Measurements from ENCODE around the gene SPATA32.

Gene SPATA32

DNA sequence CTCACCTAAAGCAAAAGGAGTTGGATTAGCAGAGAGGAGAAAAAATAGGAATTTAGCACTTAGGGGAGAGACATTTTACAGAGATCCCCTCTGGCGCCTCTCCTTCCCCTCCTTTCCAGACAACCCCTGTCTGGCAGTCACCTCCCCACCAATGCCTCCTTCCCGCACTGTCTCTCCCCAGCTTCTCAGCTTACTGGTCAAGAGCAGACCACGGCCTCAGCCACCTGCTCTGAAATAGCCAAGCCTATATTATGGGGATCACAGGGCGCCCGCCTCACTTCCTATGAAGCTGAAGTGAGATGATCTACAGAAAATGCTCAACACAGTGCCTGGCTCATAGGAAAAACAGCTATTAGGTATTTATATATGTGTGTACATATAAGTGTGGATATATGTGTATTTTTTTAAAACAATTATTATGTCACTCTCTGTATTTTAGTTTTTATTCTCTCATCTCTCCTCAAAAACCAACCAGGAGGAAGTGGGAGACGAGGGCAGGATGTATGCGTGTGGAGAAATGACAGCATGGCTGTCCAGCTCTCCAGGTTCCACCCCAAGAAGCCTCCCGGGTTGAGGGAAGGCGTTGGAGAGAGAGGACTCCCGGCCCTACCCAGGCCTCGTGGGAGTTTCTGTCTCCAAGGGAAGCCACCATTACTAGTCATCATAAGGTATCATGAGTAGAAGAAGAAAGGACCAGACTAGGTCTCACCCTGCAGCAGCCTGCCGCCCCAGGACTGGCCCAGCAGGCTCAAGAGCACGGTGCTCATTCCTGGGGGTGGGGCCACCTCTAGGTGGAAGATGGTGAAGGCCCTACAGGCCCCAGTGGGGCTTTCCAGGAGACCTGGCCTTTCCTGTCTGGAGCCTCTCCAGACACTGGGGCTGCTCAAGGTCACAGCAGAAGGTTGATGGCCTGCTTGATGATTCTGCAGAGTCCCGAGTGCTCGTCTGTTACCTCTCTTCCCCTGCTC is 27.7 kb upstream of the SPATA32 start:
- no peak for TF ChIP-seq ZNF138 (tag by site-specific recombination; IDR thresholded peaks at IDR 0.05; ENCODE audit: borderline replicate concordance)
- no peak for TF ChIP-seq GLIS1 (tag by site-specific recombination; IDR thresholded peaks at IDR 0.05)
- TF ChIP-seq, protein P1, sequence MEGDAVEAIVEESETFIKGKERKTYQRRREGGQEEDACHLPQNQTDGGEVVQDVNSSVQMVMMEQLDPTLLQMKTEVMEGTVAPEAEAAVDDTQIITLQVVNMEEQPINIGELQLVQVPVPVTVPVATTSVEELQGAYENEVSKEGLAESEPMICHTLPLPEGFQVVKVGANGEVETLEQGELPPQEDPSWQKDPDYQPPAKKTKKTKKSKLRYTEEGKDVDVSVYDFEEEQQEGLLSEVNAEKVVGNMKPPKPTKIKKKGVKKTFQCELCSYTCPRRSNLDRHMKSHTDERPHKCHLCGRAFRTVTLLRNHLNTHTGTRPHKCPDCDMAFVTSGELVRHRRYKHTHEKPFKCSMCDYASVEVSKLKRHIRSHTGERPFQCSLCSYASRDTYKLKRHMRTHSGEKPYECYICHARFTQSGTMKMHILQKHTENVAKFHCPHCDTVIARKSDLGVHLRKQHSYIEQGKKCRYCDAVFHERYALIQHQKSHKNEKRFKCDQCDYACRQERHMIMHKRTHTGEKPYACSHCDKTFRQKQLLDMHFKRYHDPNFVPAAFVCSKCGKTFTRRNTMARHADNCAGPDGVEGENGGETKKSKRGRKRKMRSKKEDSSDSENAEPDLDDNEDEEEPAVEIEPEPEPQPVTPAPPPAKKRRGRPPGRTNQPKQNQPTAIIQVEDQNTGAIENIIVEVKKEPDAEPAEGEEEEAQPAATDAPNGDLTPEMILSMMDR (tag by site-specific recombination; IDR thresholded peaks at IDR 0.05), result no peak
- TF ChIP-seq ZNF292 (tag by site-specific recombination; IDR thresholded peaks at IDR 0.05; ENCODE audit: borderline replicate concordance, low read depth), result no peak
- no peak for TF ChIP-seq ZNF112 (tag by site-specific recombination; IDR thresholded peaks at IDR 0.05)
- TF ChIP-seq ZNF792 (tag by site-specific recombination; IDR thresholded peaks at IDR 0.05), result no peak
- TF ChIP-seq, protein P2, sequence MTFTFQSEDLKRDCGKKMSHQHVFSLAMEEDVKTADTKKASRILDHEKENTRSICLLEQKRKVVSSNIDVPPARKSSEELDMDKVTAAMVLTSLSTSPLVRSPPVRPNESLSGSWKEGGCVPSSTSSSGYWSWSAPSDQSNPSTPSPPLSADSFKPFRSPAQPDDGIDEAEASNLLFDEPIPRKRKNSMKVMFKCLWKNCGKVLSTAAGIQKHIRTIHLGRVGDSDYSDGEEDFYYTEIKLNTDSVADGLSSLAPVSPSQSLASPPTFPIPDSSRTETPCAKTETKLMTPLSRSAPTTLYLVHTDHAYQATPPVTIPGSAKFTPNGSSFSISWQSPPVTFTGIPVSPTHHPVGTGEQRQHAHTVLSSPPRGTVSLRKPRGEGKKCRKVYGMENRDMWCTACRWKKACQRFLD (tag by site-specific recombination; IDR thresholded peaks at IDR 0.05), result no peak
- no peak for TF ChIP-seq ZNF155 (tag by site-specific recombination; IDR thresholded peaks at IDR 0.05)
- no peak for TF ChIP-seq HOXA7 (CRISPR knock-in tag; IDR thresholded peaks at IDR 0.05; ENCODE audit: borderline replicate concordance)
- TF ChIP-seq, protein P3, sequence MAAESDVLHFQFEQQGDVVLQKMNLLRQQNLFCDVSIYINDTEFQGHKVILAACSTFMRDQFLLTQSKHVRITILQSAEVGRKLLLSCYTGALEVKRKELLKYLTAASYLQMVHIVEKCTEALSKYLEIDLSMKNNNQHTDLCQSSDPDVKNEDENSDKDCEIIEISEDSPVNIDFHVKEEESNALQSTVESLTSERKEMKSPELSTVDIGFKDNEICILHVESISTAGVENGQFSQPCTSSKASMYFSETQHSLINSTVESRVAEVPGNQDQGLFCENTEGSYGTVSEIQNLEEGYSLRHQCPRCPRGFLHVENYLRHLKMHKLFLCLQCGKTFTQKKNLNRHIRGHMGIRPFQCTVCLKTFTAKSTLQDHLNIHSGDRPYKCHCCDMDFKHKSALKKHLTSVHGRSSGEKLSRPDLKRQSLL (tag by site-specific recombination; IDR thresholded peaks at IDR 0.05), result no peak
- TF ChIP-seq, protein P4, sequence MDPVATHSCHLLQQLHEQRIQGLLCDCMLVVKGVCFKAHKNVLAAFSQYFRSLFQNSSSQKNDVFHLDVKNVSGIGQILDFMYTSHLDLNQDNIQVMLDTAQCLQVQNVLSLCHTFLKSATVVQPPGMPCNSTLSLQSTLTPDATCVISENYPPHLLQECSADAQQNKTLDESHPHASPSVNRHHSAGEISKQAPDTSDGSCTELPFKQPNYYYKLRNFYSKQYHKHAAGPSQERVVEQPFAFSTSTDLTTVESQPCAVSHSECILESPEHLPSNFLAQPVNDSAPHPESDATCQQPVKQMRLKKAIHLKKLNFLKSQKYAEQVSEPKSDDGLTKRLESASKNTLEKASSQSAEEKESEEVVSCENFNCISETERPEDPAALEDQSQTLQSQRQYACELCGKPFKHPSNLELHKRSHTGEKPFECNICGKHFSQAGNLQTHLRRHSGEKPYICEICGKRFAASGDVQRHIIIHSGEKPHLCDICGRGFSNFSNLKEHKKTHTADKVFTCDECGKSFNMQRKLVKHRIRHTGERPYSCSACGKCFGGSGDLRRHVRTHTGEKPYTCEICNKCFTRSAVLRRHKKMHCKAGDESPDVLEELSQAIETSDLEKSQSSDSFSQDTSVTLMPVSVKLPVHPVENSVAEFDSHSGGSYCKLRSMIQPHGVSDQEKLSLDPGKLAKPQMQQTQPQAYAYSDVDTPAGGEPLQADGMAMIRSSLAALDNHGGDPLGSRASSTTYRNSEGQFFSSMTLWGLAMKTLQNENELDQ (tag by site-specific recombination; IDR thresholded peaks at IDR 0.05; ENCODE audit: low read depth), result no peak
- no peak for TF ChIP-seq ZBTB17 (tag by site-specific recombination; IDR thresholded peaks at IDR 0.05)
- TF ChIP-seq, protein P5, sequence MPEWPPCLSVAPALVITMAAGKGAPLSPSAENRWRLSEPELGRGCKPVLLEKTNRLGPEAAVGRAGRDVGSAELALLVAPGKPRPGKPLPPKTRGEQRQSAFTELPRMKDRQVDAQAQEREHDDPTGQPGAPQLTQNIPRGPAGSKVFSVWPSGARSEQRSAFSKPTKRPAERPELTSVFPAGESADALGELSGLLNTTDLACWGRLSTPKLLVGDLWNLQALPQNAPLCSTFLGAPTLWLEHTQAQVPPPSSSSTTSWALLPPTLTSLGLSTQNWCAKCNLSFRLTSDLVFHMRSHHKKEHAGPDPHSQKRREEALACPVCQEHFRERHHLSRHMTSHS (tag by site-specific recombination; IDR thresholded peaks at IDR 0.05), result no peak
- TF ChIP-seq, protein P6, sequence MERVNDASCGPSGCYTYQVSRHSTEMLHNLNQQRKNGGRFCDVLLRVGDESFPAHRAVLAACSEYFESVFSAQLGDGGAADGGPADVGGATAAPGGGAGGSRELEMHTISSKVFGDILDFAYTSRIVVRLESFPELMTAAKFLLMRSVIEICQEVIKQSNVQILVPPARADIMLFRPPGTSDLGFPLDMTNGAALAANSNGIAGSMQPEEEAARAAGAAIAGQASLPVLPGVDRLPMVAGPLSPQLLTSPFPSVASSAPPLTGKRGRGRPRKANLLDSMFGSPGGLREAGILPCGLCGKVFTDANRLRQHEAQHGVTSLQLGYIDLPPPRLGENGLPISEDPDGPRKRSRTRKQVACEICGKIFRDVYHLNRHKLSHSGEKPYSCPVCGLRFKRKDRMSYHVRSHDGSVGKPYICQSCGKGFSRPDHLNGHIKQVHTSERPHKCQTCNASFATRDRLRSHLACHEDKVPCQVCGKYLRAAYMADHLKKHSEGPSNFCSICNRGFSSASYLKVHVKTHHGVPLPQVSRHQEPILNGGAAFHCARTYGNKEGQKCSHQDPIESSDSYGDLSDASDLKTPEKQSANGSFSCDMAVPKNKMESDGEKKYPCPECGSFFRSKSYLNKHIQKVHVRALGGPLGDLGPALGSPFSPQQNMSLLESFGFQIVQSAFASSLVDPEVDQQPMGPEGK (tag by site-specific recombination; IDR thresholded peaks at IDR 0.05), result no peak
- TF ChIP-seq ZNF596 (tag by site-specific recombination; IDR thresholded peaks at IDR 0.05), result no peak
- no peak for TF ChIP-seq SP7 (tag by site-specific recombination; IDR thresholded peaks at IDR 0.05)
- Histone ChIP-seq H3K9me3 (ENCODE audit: control insufficient read depth, insufficient read depth, low read depth, low read length) (no peaks in the 10 kb centered on the region), H3K4me3 (ENCODE audit: low read depth, low read length) (no peak overlapping the region), H3K36me3 (ENCODE audit: control insufficient read depth in 2 of 2, insufficient read depth in 1 of 2, low read length in 2 of 2) (peaks cover 10 to 58% of the 10 kb centered on the region in 2 experiments; a peak in 2 of 3 replicates), H3K27ac (ENCODE audit: extremely low read depth, low read depth, low read length) (no peak overlapping the region), H3K4me1 (ENCODE audit: control insufficient read depth, insufficient read depth, low read length) (peaks cover 12% of the 10 kb centered on the region)
- ChIA-PET CTCF (interaction anchor here (0.5 to 6.1 kb wide), 6 partner anchors 12 to 95 kb away, joined by 3 to 37 read pairs (median 3); no protein-coding TSS in a partner anchor), POLR2A (interaction anchor here (0.6 kb wide), 1 partner anchor 19 kb away, joined by 3 read pairs; no protein-coding TSS in a partner anchor)

Data from HEK293 (cell line).